ENCODE measurements around the gene CNNM3. TPM values are rescaled to one million over a fixed set of nuclear protein-coding genes. Genes with fewer than 3 reads are reported as not detected.

The CNNM3 gene
- total RNA-seq, 1 donor from 2014 or later: 29.0 TPM

GRCh38 chr2:96831679-96832078 is 15.6 kb downstream of the CNNM3 start:
- Histone ChIP-seq H3K4me3 (no peak overlapping the region), H3K9me3 (no peaks in the 10 kb centered on the region), H3K27me3 (ENCODE audit: low read depth) (no peaks in the 10 kb centered on the region), H3K4me1 (peaks cover 16% of the 10 kb centered on the region), H3K36me3 (peaks cover 83% of the 10 kb centered on the region), H3K27ac (no peak overlapping the region)
- no peak for TF ChIP-seq CTCF (IDR thresholded peaks at IDR 0.05)
- intact Hi-C loops (cut with DNase I): no loop called here
- DNase-seq (no peak), ATAC-seq (peak in 1 of 2 donors; percentile 46)

DNA sequence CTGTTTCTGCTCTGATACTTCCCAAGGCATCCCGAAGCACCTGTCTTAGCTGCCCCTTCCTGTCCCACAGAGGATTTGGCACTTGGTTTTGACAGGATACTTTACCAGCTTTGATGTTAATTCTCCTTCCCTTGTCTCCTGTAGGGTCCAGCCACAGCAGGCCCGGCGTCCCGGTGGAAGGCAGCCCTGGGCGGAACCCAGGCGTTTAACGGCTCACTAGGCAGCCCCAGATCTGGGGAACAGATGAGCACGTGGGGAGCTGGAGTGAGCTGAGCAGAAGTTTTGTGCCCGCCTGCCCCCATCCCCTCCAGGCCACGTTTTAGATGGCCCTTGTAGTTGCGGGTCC is 16.3 kb downstream of the CNNM3 start:
- intact Hi-C loops (cut with DNase I): no loop called here
- DNase-seq (no peak), ATAC-seq (no peak)
- H3K4me1 ChIP-seq: peaks cover 16% of the 10 kb centered on the region
- peaks cover 78% of the 10 kb centered on the region for H3K36me3 ChIP-seq
- no peak overlapping the region for H3K4me3 ChIP-seq
- H3K27me3 ChIP-seq (ENCODE audit: low read depth): no peaks in the 10 kb centered on the region
- no peak for TF ChIP-seq CTCF (IDR thresholded peaks at IDR 0.05)
- peak overlapping the region; percentile 60 for H3K27ac ChIP-seq
- no peaks in the 10 kb centered on the region for H3K9me3 ChIP-seq

- DNase-seq (peak; percentile 79), ATAC-seq (peak; percentile 84 to 87)
- H3K27ac ChIP-seq: peak overlapping the region; percentile 60
- no peaks in the 10 kb centered on the region for H3K9me3 ChIP-seq
- no peak overlapping the region for H3K4me3 ChIP-seq
- H3K27me3 ChIP-seq (ENCODE audit: low read depth): no peaks in the 10 kb centered on the region
- H3K4me1 ChIP-seq: peaks cover 16% of the 10 kb centered on the region
- intact Hi-C loops (cut with DNase I): no loop called here
- no peak for TF ChIP-seq CTCF (IDR thresholded peaks at IDR 0.05)
- peaks cover 78% of the 10 kb centered on the region for H3K36me3 ChIP-seq
These were observed 16.9 kb downstream of the CNNM3 start for GRCh38 chr2:96832754-96833507.

DNA sequence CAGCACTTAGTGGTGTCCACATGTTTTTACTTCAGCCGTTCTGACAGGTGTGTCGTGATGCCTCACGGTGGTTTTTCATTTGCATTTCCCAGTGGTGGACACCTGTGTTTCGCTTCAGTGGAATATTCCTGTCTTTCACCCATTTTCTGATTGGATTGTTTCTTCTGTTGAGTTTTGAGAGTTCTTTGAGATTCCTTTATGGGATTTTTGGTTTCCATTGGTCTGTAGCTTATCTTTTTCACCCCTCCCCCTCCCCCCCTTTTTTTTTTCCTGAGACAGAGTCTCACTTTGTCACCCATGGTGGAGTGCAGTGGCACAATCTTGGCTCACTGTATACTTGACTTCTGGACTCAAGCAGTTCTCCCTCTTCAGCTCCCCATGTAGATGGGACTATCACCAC is 19.8 kb downstream of the CNNM3 start:
- Histone ChIP-seq H3K27me3 (ENCODE audit: low read depth) (no peaks in the 10 kb centered on the region), H3K4me1 (peaks cover 16% of the 10 kb centered on the region), H3K27ac (no peak overlapping the region), H3K36me3 (peaks cover 58% of the 10 kb centered on the region), H3K9me3 (no peaks in the 10 kb centered on the region), H3K4me3 (no peak overlapping the region)
- ATAC-seq: no peak
- intact Hi-C loops (cut with DNase I): no loop called here
- no peak for TF ChIP-seq CTCF (IDR thresholded peaks at IDR 0.05)
- no peak for DNase-seq

DNA sequence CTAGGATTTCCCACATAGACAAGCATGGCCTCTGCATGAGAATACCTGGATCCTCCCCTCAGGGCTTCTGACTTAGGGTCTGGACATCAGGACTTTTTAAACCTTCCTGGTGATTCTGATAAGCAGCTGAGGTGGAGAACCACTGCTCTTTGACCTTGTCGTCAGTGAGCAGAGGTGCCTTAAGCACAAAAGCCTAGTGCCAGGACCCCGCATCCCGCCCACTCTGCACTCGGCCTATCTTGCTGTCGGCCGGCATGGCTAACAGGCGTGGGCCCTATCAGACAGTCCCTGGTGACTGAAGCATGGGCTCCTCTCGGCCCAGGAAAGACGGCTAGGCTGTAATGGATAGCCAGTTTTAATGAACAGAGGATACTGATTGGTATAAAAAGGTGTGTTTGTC is 21.5 kb downstream of the CNNM3 start:
- no peak for DNase-seq
- H3K27me3 ChIP-seq (ENCODE audit: low read depth): no peaks in the 10 kb centered on the region
- ATAC-seq: no peak
- no peak for TF ChIP-seq CTCF (IDR thresholded peaks at IDR 0.05)
- no peak overlapping the region for H3K27ac ChIP-seq
- H3K4me3 ChIP-seq: no peak overlapping the region
- peaks cover 8% of the 10 kb centered on the region for H3K4me1 ChIP-seq
- H3K9me3 ChIP-seq: no peaks in the 10 kb centered on the region
- intact Hi-C loops (cut with DNase I): no loop called here
- H3K36me3 ChIP-seq: peaks cover 40% of the 10 kb centered on the region

All from lower lobe of right lung (tissue), 2 donors.